Stimulated activated CD8-positive, alpha-beta memory T cell treated with anti-CD3 and anti-CD28 coated beads, Interleukin-12 subunit alpha, Interleukin-12 subunit beta, amount 100 ng/mL, for 1 hour (primary cell): ENCODE results near the gene WWOX.
"Not testable (repeated sequence)": the region's sequence is repeated elsewhere in the genome, so short reads cannot be mapped to it uniquely, and the experiment has no call there.

Source experiments
- DNase-seq: peaks from one replicate; pipeline ENCODE4 v3.0.0-alpha.2; 2020; ENCODE audit warnings: low read depth

The WWOX gene

DNA sequence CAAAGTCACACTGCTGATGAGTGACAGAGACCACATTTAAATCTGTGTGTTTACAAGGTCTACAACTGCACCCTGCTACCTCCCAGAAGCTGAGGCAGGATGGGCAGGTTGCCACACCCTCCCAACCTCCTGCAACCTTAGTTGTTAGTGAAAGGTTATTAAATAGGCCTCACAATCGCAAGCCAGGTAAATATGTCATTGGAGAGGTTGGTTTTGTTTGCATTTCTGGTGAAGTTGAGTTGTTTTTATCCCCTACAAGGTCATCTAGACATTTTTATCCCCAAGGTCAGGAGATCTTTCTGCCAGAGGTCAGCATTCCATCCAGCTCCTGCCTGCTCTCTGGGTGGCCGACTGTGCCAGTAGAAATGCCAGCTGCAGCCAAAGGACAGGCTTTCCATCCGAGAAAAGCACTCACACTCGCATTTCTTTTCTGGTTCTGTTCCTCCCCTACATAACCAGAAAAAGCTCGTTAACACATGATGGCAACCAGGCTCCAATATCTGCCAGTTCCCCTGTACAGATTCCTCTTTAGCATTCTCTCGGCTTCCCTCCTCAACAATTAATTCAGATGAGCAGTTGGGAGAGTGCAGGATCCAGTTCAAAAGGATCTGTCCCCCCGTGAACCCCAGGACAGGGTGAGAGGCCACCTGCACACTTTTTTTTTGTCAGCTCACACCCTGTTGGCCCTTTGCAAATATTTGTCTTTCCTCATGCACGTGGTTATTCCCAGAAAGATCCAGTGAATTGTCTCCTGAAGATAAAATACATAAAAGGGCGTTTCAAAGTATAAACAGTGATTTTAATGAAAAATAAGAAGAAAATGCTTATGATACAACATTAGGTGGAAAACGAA, 938.3 kb downstream of the WWOX start:
- no peak for DNase-seq

DNA sequence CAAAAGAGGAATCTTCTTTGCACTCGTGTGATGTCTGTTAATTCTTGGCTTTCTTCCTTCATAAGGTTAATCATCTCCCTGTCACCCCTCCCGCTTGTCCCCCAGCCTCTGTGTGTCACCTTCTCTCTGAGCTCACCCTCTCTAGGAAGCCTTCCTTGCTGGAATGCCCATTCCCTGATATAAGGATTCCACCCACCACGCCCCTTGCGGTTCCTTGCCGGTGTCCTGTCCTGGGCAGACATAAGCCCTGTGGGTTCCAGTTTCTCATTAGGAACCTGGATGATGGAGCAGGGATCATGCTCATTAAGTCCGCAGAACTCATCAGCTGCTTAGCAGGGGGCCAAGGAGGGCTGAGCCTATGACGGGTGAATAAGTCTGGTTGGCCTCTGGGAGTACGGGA, 941.8 kb downstream of the WWOX start:
- no peak for DNase-seq

DNA sequence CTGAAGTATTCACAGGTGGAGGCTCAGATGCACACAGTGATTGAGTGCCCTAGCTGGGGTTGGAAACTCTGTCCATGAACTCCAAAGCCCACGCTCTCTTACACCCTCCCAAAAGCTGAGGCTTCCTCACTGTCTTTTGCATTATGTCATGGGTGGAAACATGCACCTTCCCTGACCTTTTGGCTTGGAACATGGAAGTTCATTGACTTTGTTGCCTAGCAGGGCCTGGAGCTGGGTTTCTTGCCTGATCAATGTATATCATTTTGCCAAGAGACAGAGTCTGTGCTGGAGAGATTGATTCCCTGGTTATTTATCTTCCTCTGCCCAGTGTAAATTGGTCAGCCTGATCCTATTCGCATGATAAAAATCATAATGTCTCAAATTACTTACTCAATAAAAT, 942.7 kb downstream of the WWOX start:
- DNase-seq, result no peak

GRCh38 chr16:79042886-79043285, 943.4 kb downstream of the WWOX start:
- DNase-seq, result no peak

DNA sequence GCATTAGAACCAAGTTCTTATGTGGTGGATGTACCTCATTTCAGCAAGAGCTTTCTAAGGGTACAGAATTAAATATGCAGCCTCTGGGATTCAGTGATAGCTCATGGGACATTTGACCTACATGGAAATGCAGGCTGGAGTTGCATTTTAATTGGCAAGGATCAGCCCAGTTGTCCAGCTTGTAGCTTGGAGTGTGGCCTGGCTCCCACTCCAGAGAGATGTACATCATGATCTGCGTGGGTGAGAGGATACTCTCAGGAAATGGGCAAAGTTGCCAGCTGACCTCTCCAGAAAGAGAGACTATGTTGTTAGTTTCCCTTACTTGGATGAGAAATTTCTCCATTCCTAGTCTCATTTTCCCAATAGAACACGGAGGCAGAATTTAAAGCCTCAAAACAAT, 945.7 kb downstream of the WWOX start:
- no peak for DNase-seq

GRCh38 chr16:79047337-79047736, 947.9 kb downstream of the WWOX start:
- no peak for DNase-seq

GRCh38 chr16:79049040-79049439, 949.6 kb downstream of the WWOX start:
- no peak for DNase-seq

GRCh38 chr16:79050063-79050462, 950.6 kb downstream of the WWOX start:
- DNase-seq, result no peak

- no peak for DNase-seq
Observed at GRCh38 chr16:79051313-79051712, 951.9 kb downstream of the WWOX start.

GRCh38 chr16:79052198-79052597, 952.7 kb downstream of the WWOX start:
- DNase-seq, result not testable (repeated sequence)

DNA sequence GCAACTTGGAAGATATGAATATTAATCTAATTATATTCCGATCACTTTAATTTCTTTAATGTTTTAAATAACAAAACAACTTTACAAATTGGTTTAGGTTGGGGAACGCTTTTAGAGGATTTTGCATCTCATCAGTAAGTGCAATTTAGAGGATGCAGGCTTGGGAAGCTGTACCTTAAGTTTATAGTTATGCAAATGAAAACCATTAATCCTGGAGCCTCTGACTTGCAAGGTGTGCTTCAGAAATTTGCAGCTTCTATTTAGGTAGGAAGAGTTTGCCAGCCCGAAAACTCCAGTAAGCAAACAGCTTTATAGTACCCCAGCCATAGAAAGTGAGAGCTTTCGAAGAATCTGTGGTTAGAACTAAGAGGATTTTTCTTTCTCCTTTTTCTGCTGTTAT, 954.1 kb downstream of the WWOX start:
- DNase-seq, result no peak

DNA sequence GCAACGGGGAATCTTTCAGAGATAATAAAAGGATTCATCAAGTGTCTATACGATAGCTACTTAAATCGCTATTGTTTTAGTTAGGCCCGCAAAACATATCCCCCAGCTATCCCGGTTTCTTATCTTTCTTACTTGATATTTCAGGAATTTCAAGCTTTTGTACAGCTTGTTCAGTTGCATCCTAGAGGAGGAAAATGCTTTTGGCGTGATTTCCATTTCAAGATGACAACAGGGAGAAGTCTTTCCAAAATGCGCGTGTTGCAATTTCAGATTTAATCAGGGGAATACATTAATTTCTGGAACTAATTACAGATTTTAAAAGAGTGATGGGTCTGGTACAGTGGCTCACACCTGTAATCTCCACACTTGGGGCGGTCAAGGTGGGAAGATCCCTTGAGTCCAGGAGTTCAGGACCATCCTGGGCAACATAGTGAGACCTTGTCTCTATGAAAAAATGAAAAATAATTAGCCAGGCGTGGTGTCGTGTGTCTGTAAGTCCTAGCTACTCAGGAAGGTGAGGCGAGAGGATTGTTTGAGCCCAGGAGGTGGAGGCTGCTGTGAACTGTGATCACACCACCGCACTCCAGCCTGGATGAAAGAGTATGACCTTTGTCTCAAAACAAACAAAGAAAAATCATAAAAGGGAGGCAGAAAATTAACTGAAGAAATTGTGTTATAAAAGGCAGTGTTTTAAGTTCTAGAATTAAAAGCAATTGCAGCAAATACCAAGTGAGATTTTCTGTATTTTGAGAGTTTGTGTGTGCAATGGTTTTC, 954.9 kb downstream of the WWOX start:
- no peak for DNase-seq

DNA sequence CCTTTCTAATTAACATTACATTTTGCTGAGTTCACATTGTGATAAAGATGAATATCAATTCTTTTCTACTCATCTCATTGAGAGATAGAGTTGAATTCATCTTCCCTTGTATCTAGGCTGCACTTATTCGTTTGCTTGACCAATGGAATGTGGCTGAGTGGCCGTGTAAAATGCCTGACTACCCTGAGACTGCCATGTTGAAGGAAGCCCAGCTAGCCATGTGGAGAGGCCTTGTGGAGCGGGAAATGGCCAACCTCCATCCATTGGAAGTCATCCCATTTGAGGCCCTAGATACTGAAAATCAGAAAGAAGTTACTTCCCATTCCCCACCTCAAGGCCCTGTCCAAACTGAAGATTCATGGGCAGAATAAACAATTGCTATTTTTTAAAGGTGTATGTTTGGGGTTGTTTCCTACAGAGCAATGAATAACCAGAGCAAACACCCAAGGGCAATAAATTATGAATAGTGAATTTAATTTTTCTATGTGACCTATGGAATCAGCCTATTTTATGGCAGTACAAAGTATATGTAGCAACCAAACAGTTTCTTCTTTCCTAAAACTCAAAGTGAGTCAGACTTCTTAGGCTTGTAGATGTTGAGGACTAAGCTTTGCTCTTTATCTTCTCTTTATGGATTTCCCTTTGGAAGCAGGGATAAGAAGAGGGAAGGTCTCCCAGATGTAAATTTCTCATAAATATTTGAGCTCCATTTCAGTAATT, 956.0 kb downstream of the WWOX start:
- DNase-seq, result no peak

- no peak for DNase-seq
Observed at GRCh38 chr16:79061181-79061580, 961.7 kb downstream of the WWOX start.

- no peak for DNase-seq
Observed at GRCh38 chr16:79062336-79062735, 962.9 kb downstream of the WWOX start.

DNA sequence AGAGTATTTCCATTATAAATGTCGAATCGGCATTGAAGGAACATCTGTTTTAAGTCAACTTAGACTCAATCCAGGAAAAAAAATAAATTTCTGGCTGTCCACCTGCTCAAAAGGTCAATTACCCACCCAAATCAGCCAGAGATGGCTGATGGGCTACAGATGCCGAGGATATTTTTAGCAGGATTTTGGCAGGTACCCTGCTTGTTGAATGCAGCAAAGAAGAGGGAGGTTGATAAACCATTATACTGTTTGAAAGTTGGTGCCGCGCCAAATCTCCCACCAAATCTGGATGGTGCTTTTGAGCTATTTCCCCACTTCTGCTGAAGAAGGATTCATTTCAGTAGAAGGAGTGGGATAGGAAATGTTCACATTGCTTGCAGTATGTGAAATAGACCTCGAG, 963.4 kb downstream of the WWOX start:
- DNase-seq, result no peak

DNA sequence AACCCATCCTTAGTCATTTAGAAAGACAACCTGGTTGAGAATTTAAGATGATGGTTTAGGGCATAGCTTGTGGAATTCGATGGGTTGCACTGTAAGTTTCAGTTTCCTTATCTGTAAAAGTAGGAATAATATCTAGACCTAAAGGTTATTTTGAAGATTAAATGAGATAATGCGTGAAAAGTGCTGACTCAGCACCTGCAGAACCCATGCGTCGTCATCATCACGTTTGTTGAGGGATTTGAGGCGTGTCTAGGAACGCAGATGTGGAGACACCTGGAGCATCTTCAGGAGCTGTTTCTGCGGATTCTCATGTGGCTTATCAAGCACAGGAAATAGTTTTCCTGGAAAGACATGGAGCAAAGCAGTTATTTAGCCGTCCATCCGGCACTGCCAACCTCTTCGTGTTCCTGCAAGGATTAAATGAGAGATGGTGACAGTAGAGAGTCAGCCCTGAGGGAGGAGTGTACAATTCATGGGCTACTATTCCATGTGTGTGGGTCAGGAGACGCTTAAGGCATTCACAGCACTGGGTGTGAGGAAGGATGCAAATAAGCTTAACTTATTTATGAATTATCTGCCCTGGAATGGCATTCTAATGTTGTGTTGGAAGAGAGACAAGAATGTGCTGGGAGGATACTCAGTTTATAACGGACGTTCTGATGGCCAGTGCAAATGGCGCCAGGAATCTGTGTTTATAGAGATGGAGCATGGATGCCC, 965.0 kb downstream of the WWOX start:
- DNase-seq, result no peak

GRCh38 chr16:79066561-79066960, 967.1 kb downstream of the WWOX start:
- no peak for DNase-seq

- DNase-seq, result no peak
Observed at GRCh38 chr16:79067600-79067999, 968.1 kb downstream of the WWOX start.

DNA sequence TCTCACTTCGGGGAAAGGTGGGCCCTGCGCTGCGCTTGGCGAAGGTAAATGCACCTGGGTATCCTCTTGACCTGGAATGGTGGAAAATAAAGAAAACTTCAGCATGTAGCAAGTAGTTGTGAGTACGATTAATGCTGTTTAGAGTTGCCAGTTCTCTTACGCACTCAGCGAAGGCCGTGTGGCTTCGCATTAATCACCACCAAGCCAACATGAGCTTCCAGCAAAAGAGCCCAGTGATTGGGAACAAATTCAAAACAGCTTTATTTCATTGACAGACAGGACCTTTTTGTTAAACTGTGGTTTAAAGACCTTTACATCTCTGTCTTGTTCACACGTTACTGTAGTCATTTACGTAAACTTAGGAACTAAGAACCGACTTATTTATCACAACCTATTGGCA, 969.7 kb downstream of the WWOX start:
- DNase-seq, result no peak

DNA sequence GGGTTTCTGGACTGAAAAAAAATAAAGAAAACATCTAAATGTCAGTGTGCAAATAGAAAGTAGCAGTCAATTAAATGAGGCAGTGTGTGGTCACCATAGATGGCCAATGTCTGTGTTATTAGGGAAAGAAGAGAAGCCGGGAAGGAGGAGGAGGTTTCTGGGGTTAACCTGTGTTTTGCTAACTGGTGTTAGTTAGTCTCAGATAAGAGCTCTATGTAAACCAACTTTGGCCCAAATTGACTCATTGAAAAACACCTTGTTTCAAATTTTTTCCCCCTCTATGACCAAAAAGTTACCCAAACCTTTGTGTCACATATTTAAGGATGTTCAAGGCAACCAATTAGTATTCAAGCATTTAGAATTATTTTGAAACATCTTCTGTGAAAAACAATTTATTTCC, 970.2 kb downstream of the WWOX start:
- no peak for DNase-seq

DNA sequence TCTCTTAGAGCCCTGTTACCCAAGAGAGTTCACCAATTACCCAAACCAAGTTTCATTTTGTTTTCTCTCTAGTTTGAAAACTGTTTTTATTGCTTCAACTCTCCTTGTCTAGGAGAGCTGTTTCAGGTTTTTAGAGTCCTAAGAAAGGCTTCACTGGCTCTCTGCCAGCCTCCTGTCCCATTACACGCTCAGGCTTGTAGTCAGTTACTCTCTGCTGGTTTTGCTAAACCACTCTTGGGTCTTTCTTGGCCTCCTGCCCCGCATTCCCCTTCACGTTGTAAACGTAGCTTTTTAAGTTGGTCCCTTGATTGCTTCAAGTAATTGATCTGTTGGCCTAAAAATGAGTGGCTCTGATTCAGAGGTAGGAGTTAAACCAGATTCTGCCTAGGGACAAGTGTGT, 972.0 kb downstream of the WWOX start:
- no peak for DNase-seq
